DMS153 treated with DMSO at 0.1 percent for 48 hours (cell line): Measurements from ENCODE around the gene ADM5.

Experiments
- DNase-seq: peaks from one replicate; lab custom pipeline; 2025; ENCODE audit not compliant: unreplicated experiment; lab: John Stamatoyannopoulos, UW

The ADM5 gene

DNA sequence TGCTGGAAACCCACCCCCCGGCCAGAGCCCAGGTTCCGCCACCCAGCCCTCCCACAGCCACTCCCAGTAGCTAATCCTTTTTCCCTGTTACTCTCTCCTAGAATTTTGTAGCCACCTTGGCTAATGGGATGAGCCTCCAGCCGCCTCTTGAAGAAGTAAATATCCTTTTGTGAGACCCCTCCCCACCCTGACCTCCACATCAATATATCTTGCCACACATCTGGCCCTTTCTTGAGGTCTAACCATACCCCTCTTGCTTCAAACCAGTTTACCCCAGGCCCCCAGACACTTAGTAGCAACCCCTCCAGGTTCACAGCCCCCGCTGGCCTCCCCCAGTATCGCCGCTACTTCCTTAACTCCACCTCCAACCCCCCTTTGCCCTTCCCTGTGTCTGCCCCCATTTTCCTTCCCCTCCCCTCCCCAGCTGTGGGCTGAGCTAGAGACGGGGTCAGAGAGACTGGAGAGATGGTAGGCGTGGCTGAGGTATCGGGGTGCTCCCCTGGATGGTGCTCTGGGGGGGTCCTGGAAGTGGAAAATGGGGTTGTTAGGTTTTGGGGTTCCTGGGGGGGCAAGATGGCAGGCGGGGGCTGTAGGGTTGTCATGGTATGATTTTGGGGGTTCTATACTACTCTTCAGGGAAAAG lies 9.5 kb upstream of the ADM5 start:
- no peak for DNase-seq

DNA sequence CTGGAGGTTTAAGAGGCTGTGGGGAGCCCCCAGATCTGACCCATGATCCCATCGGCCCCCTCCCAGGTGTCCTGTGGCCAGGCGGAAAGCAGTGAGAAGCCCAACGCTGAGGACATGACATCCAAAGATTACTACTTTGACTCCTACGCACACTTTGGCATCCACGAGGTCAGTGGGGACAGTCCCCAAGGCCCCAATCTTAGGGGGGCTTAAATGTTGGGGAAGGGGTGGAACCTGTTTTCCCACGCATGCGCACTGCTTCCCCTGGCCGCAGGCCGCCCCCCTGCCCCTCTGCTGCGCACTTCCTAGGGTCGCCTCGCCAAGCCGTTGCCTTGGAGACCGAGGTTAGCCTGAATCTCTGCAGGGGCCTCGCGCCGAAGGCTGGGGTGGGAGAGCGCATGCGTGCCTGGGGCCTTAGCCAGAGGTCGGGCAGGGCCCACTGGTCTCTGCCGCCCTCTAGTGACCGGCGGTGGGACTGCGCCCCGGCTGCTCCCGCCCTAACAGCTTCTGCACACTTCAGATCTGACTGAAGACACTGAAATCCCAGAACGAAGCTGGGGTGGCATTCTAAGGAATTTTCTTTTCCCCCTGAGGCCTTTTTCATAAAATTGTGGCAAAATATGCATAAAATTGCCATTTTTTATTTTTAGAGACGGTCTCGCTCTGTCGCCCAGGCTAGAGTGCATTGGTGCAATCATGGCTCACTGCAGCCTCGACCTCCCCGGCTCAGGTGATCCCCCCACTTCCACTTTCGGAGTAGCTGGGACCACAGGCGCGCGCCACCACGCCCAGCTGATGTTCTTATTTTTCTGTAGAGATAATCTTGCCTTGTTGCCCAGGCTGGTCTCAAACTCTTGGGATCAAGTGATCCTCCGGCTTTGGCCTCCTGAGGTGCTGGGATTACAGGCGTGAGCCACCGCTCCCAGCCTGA lies 8.7 kb upstream of the ADM5 start:
- peak; percentile 85 for DNase-seq

DNA sequence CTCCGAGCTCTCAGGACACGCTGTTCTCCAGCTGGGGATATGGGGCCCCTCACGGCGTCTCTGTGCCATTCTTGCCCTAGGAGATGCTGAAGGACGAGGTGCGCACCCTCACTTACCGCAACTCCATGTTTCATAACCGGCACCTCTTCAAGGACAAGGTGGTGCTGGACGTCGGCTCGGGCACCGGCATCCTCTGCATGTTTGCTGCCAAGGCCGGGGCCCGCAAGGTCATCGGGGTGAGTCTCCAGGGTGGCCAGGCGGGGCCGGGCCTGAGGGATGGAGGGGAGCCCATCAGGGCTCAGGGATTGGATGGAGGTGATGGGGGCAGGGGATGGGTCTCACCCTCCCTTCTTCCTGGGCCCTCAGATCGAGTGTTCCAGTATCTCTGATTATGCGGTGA lies 7.6 kb upstream of the ADM5 start:
- no peak for DNase-seq

DNA sequence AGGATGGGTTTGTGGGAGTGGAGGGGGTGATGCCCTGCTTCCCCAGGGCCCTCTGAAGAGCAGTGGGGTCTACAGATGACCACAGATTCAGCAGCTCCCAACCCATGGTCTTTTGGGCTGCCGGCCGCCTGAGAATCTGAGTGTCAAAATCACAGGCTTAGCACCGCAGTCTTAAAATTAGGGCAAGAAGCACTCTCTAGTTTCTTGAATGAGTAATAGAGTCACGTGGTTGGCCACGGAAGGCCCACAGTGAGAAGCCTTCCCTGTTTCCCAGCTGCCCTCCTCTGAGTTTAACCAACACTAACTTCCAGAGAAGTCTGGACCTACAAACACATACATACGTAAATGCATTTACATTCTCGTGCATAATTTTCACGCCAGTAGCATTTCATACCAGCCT lies 7.1 kb upstream of the ADM5 start:
- DNase-seq: no peak

GRCh38 chr19:49683814-49684250 lies 5.6 kb upstream of the ADM5 start:
- DNase-seq: no peak

DNA sequence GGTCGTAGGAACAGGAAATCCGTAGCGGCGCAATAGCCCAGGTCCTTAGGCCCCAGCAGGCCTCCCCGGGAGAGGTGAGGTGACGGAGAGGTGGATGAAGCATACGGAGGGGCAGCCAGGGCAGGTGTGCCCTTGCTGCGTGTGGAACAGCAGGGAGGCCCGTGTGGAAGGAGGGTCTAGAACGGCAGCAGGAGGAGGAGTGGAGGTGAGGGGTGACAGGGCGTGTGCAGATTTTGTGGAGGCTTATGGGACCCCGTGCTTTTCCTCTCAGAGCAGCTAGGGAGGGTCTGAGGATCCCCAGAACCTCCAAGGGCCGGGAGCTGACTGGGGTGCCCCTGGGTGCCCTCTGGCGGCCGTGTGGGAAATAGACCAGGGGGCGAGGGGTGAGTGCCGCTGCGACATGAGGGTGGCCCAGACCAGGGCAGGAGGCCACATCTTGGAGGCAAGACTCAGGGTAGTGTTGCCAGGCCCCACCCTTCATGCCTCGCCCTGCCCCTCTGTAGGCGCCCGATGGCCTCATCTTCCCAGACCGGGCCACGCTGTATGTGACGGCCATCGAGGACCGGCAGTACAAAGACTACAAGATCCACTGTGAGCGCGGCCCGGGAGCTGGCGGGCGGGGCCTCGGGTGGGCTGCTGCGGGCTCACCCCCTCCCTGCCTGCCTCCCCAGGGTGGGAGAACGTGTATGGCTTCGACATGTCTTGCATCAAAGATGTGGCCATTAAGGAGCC lies 5.0 kb upstream of the ADM5 start:
- DNase-seq: no peak

DNA sequence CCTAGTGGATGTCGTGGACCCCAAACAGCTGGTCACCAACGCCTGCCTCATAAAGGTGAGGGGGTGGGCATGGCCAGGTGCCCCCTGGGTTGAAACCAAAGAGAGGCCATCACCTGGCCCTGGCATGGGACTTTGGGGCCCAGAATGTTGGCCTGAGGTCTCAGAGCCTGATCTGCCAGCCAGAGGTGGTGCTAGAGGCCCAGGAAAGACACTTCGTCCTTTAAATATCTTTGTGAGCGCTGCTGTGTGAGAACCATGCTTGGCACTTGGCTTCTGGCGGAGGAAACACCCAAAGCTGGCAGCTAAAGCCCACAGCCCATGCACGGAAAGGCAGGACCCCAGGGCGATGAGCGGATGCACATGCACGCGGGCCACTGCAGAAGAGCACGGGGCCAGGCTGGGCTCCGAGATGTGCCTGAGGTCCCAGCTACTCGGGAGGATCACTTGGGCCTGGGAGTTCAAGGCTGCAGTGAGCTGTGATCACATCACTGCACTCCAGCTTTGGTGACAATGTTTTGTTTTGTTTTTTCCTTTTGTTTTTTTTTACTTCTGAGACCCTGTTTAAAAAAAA lies 4.3 kb upstream of the ADM5 start:
- DNase-seq: no peak

GRCh38 chr19:49685845-49686332 lies 3.5 kb upstream of the ADM5 start:
- DNase-seq: no peak

GRCh38 chr19:49686503-49687088 lies 2.8 kb upstream of the ADM5 start:
- DNase-seq: no peak

GRCh38 chr19:49687150-49687549 lies 2.2 kb upstream of the ADM5 start:
- DNase-seq: no peak

GRCh38 chr19:49687566-49688316 lies 1.7 kb upstream of the ADM5 start:
- DNase-seq: no peak

- DNase-seq: no peak
These were observed 762 bp upstream of the ADM5 start for GRCh38 chr19:49688531-49689132.

DNA sequence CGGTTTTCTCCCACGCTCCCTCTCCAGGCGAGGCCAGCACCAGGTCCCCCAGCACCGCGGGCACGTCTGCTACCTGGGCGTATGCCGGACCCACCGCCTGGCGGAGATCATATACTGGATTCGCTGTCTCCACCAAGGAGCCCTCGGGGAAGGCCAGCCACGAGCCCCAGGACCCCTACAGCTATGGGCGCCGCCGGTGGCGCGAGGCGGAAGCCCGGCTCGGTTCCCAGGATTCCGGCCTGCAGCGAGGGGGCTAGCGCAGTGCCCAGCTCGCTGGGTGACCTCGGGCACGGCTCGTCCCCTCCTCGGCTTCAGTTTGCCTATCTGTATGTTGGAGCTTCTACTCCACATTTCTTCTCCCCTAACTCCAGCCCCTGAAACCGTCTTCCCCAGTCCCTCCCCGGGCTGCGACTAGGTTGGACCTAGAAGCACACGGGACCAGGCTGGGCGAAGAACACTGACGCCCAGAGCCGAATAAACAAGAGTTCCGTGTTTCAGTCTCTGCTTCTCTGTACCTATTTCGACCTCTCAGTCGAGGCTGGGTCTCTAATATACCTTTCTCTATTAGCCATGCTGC lies 773 bp downstream of the ADM5 start:
- peak; percentile 33 for DNase-seq

- peak; percentile 81 for DNase-seq
These were observed 1.4 kb downstream of the ADM5 start, which contains the start of gene CPT1C for GRCh38 chr19:49690656-49691242. CPT1C (plus strand) TSS chr19:49691116; CDS start chr19:49692253, 1,137 bp downstream.

DNA sequence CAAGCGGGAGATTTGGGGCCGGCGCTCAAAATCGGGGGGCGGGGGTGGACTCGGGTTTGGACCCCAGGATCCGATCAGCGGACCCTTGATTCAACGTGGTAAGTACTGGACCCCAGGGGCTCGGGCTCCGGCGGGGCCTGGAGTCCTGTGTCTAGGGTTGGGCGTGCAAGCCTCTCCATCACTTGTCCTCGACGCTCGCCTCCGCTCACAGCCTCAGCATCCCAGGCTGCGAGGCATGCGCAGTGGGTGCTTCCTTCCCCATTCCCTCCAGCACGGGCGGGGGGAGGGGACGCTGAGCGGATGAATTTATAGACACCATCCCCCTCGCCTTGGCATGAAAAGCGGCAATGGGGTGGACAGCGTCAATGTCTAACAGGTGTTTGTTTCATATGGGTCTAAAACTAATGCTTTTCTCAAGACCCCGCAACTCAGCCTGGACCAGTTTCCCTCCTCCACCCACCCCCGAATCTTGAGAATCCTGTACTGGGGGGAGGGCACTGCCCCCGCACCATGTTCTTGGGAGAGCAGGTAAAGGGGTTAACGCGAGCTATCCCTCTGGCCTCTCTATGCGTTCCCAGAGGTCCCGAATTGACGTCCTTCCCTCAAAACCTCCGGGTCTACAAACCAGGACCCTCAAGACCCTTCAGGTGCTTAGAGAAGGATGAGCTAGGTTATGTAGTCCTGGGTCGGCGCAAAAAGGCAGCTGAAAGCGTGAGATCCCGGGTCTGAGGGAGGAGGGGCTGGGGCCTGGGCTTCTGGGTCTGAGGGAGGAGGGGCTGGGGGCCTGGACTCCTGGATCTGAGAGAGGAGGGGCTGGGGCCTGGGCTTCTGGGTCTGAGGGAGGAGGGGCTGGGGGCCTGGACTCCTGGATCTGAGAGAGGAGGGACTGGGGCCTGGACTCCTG lies 2.1 kb downstream of the ADM5 start:
- DNase-seq: peak; percentile 42

- DNase-seq: no peak
These were observed 2.7 kb downstream of the ADM5 start for GRCh38 chr19:49692147-49692506.

- DNase-seq: no peak
These were observed 6.7 kb downstream of the ADM5 start for GRCh38 chr19:49696115-49696514.

GRCh38 chr19:49696865-49697264 lies 7.5 kb downstream of the ADM5 start:
- DNase-seq: no peak
